GM12864 (cell line): ENCODE measurements around the gene TLL1.

Source experiments
- DNase-seq: peaks from one replicate; pipeline ENCODE4 v3.0.0-alpha.2; 2011; ENCODE audit warnings: low read depth
- H3K4me3 ChIP-seq: 2 replicates; pipeline ENCODE4 v1.5.1; 2011; ENCODE audit warnings: mild to moderate bottlenecking, low read depth, low read length, control low read depth
- CTCF ChIP-seq: IDR thresholded peaks from 2 replicates; pipeline ENCODE4 v1.5.1; 2011; ENCODE audit warnings: low read depth, mild to moderate bottlenecking, moderate library complexity, low read length, control low read depth, inconsistent platforms; ENCODE audit errors: missing control alignments

Gene TLL1

DNA sequence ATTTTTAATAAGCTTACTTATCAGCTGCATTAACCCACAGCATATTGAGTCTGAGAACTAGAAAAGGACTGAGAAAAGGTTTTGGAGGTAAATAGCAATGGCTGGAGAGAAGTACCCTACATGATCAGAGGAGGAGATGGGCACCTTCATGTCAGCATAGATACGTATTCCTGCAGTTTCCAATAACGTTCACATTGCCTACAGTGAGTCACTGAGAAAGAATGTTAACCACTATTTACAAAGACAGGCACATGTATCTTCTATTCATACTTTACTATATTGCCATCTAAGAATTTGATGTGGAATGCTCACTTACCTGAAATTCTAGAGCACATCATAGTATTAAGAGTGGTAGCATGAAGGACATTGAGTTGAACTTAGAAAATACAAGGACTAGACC, 92.5 kb downstream of the TLL1 start:
- no peak for DNase-seq
- H3K4me3 ChIP-seq, result no peak overlapping the region
- TF ChIP-seq CTCF, result no peak

DNA sequence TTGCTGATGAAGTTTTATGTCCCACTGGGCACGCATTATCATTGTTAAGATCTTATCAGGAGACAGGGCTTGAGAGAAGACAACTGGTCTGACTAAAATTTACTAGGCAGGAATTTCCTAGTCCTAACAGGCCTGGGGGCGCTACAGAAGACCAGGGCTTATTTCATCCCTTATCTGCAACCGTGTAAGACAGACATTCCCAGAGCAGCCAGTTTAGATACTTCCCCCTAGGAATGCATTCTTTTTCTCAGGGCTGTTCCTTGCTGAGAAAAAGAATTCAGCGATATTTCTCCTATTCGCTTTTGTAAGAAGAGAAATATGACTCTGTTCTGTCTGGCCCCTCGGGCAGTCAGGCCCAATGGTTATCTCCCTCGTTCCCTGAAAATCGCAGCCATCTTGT, 93.8 kb downstream of the TLL1 start:
- TF ChIP-seq CTCF, result no peak
- H3K4me3 ChIP-seq, result no peak overlapping the region
- no peak for DNase-seq

DNA sequence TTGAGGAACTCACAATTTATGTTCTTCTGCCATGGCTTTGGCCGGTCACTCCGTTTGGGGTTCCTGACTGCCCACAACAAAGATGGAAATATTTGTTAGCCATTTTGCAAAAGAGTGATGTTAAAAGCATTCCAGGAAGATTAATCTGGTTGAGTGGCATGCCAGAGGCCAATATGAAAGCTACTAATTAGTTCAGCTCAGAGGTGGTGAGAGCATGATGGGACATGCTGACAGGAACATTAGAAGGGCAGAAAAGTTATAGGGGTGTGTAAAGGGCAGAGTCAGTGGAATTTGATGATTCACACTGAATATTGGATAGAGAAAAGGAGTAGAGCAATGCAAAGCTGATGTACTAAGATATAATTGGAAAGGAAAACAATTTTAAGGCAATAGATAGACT, 94.4 kb downstream of the TLL1 start:
- no peak overlapping the region for H3K4me3 ChIP-seq
- TF ChIP-seq CTCF, result no peak
- DNase-seq, result no peak

DNA sequence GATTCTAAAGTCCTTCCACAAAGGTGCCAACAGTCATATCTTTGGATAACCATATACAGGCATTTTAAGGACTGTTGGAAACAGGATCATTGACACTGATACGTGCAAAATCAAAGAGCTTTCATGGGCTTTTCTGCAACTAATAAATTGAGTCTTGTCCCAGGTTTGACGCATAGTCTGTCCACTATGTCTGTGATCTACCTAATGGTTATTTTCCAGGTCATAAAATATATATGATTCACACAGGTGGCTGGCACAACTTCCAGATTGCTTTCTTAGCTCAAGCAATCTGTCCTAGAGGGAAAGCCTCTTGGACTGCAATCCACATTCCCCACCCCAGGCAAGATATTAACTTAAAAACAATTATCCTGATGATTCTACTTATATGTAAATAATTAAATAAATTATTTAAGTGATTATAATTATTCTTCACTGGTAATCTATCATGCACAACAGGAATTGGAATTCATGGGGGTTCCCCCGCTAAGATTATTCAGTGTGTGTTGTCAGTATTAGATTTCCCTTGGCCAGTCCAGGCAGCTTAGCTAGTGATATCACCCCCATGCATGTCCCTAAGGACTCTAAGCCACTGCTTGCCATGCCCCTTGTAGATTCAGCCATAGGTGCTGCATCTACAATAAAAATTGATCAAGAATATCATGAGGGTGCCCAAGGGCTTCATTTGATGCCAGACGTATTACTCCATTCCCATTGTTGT, 97.8 kb downstream of the TLL1 start:
- H3K4me3 ChIP-seq, result no peak overlapping the region
- no peak for DNase-seq
- TF ChIP-seq CTCF, result no peak

GRCh38 chr4:165971446-165971845, 98.4 kb downstream of the TLL1 start:
- no peak for DNase-seq
- H3K4me3 ChIP-seq, result no peak overlapping the region
- TF ChIP-seq CTCF, result no peak

GRCh38 chr4:165971933-165972332, 98.9 kb downstream of the TLL1 start:
- no peak overlapping the region for H3K4me3 ChIP-seq
- no peak for TF ChIP-seq CTCF
- no peak for DNase-seq

GRCh38 chr4:165972747-165973146, 99.7 kb downstream of the TLL1 start:
- TF ChIP-seq CTCF, result no peak
- no peak overlapping the region for H3K4me3 ChIP-seq
- DNase-seq, result no peak
